GM23338 (cell line): ENCODE measurements around the gene SPON2. TPM values are rescaled to one million over a fixed set of nuclear protein-coding genes. Genes with fewer than 3 reads are reported as not detected.

Source experiments
- ATAC-seq: fragments of 200-7000 bp; cut with Tn5 transposase; 3 replicates; pipeline ENCODE4 v1.9.1; 2020
- DNase-seq: peaks from one replicate; pipeline ENCODE4 v3.0.0-alpha.2; 2015; ENCODE audit warnings: low spot score
- H2AFZ ChIP-seq: fragments of 200-600 bp; sonication (generic); 2 replicates; pipeline ENCODE4 v1.8.0; 2016; ENCODE audit warnings: antibody characterized with exemption, mild to moderate bottlenecking, moderate library complexity
- H3F3A ChIP-seq: fragments of 200-600 bp; sonication (generic); replicated peaks from 2 replicates; pipeline ENCODE4 v1.8.0; 2017; ENCODE audit warnings: antibody characterized with exemption, mixed run types, low read depth
- H3K27ac ChIP-seq: fragments of 200-600 bp; sonication (generic); 2 replicates; pipeline ENCODE4 v1.6.1; 2016; ENCODE audit warnings: low read depth
- H3K27me3 ChIP-seq: fragments of 200-600 bp; sonication (generic); 2 replicates; pipeline ENCODE4 v1.8.0; 2016; ENCODE audit warnings: mild to moderate bottlenecking, mixed run types, moderate library complexity; ENCODE audit not compliant: insufficient read depth
- H3K36me3 ChIP-seq: fragments of 200-600 bp; sonication (generic); 2 replicates; pipeline ENCODE4 v1.8.0; 2016; ENCODE audit warnings: mild to moderate bottlenecking; ENCODE audit not compliant: insufficient read depth
- H3K4me1 ChIP-seq: fragments of 200-600 bp; sonication (generic); 2 replicates; pipeline ENCODE4 v1.8.0; 2016; ENCODE audit warnings: mild to moderate bottlenecking, moderate library complexity; ENCODE audit not compliant: insufficient read depth
- H3K4me2 ChIP-seq: fragments of 200-600 bp; sonication (generic); 2 replicates; pipeline ENCODE4 v1.7.1; 2017; ENCODE audit warnings: mixed run types
- H3K4me3 ChIP-seq: fragments of 200-600 bp; sonication (generic); 2 replicates; pipeline ENCODE4 v1.6.1; 2016; ENCODE audit warnings: mixed run types
- H3K79me2 ChIP-seq: fragments of 200-600 bp; sonication (generic); replicated peaks from 2 replicates; pipeline ENCODE4 v1.8.0; 2017; ENCODE audit warnings: mild to moderate bottlenecking; ENCODE audit not compliant: insufficient read depth
- H3K9me2 ChIP-seq: fragments of 200-600 bp; sonication (generic); 2 replicates; pipeline ENCODE4 v1.8.0; 2017; ENCODE audit not compliant: insufficient read depth
- H4K20me1 ChIP-seq: fragments of 200-600 bp; sonication (generic); replicated peaks from 2 replicates; pipeline ENCODE4 v1.8.0; 2017; ENCODE audit warnings: mild to moderate bottlenecking; ENCODE audit not compliant: insufficient read depth
- H3K27ac Mint-ChIP-seq: 2 replicates; pipeline ENCODE4 v1.8.0; 2020; ENCODE audit warnings: inconsistent platforms, mild to moderate bottlenecking, moderate library complexity, mixed read lengths
- H3K27me3 Mint-ChIP-seq: 3 replicates; pipeline ENCODE4 v1.8.0; 2022; ENCODE audit warnings: low read depth, mild to moderate bottlenecking, moderate library complexity, mixed read lengths, inconsistent platforms; ENCODE audit not compliant: insufficient read depth, poor library complexity
- H3K36me3 Mint-ChIP-seq: 3 replicates; pipeline ENCODE4 v1.8.0; 2021; ENCODE audit warnings: low read depth, mild to moderate bottlenecking, inconsistent platforms, moderate library complexity, mixed read lengths
- H3K4me1 Mint-ChIP-seq: 3 replicates; pipeline ENCODE4 v1.8.0; 2020; ENCODE audit warnings: mild to moderate bottlenecking, inconsistent platforms, mixed read lengths
- H3K4me3 Mint-ChIP-seq: 3 replicates; pipeline ENCODE4 v1.8.0; 2021; ENCODE audit warnings: moderate library complexity, mild to moderate bottlenecking, inconsistent platforms, mixed read lengths
- H3K9me3 Mint-ChIP-seq: 3 replicates; pipeline ENCODE4 v1.8.0; 2020; ENCODE audit warnings: moderate library complexity, mild to moderate bottlenecking, inconsistent platforms, mixed read lengths
- CREB1 ChIP-seq: fragments of 250-450 bp; sonication (Bioruptor Pico); IDR thresholded peaks from 2 replicates; pipeline ENCODE4 v1.5.0; 2020; ENCODE audit warnings: low read depth, mild to moderate bottlenecking, moderate library complexity
- EZH2 ChIP-seq: fragments of 200-600 bp; sonication (generic); IDR thresholded peaks from one replicate; pipeline ENCODE4 v1.8.0; 2017; ENCODE audit warnings: antibody characterized with exemption, mild to moderate bottlenecking, low read depth; ENCODE audit not compliant: unreplicated experiment
- EZH2phosphoT487 ChIP-seq: fragments of 200-600 bp; sonication (generic); IDR thresholded peaks from one replicate; pipeline ENCODE4 v1.8.1; 2018; ENCODE audit warnings: antibody characterized with exemption; ENCODE audit not compliant: unreplicated experiment
- JUNB ChIP-seq: IDR thresholded peaks from one replicate; pipeline ENCODE4 v1.6.1; 2016; ENCODE audit warnings: antibody characterized with exemption; ENCODE audit not compliant: unreplicated experiment
- NANOG ChIP-seq: IDR thresholded peaks from 2 replicates; pipeline ENCODE4 v1.6.1; 2016; ENCODE audit warnings: antibody characterized with exemption, borderline replicate concordance
- POLR2AphosphoS5 ChIP-seq: IDR thresholded peaks from 2 replicates; pipeline ENCODE4 v1.6.1; 2016; ENCODE audit warnings: antibody characterized with exemption, low read depth
- ZNF331 ChIP-seq: fragments of 250-450 bp; sonication (Bioruptor Pico); IDR thresholded peaks from 2 replicates; pipeline ENCODE4 v1.5.0; 2020; ENCODE audit warnings: low read depth, mild to moderate bottlenecking, moderate library complexity
- polyA plus RNA-seq: library from polyadenylated mRNA; unstranded; fragments of >200 nt; fragmentation: Nextera tagmentation; extraction: Ambion mirVana; gene quantifications from 2 replicates; pipeline ENCODE4 v1.2.1, GENCODE V29; 2016
- total RNA-seq: library from RNA; depleted of rRNA; stranded (reverse); fragments of >200 nt; shearing (Covaris generic); gene quantifications from 2 replicates; pipeline ENCODE4 v1.2.3, GENCODE V29; 2014
- TF ChIP-seq, protein P1 (sequence below), 2 experiments: fragments of 200-600 bp in 1 of 2; sonication (generic) in 1 of 2; conservative IDR thresholded peaks; 2 replicates each; pipeline versions ENCODE4 v1.5.1 to v1.6.1; 2016 to 2017; ENCODE audit warnings: antibody characterized with exemption in 2 of 2, low read depth in 2 of 2, mild to moderate bottlenecking in 2 of 2, moderate library complexity in 1 of 2
- TF ChIP-seq, protein P2 (sequence below): fragments of 250-450 bp; sonication (Bioruptor Pico); IDR thresholded peaks from 2 replicates; pipeline ENCODE4 v1.5.0; 2020; ENCODE audit warnings: mild to moderate bottlenecking, moderate library complexity

The SPON2 gene
- total and polyA plus RNA-seq, 2 experiments from 2014 or later, result 2.1 to 2.4 TPM

GRCh38 chr4:1154523-1155182 lies 17.7 kb downstream of the SPON2 start:
- peaks cover 24% of the 10 kb centered on the region for H3K9me3 Mint-ChIP-seq
- no peaks in the 10 kb centered on the region for H3K27me3 ChIP-seq
- H3K36me3 ChIP-seq, result no peaks in the 10 kb centered on the region
- H3F3A ChIP-seq, result no peaks in the 10 kb centered on the region
- ATAC-seq (no peak), DNase-seq (no peak)
- H3K9me2 ChIP-seq, result 0 out of 2 replicates have a peak, but pooled peaks cover 3% of the 10 kb centered on the region
- no peaks in the 10 kb centered on the region for H3K4me1 ChIP-seq
- H3K27ac ChIP-seq, result no peak overlapping the region
- no peak overlapping the region for H3K27ac Mint-ChIP-seq
- no peak overlapping the region for H3K4me3 ChIP-seq
- H4K20me1 ChIP-seq, result no peaks in the 10 kb centered on the region; the same call in 1 of the 2 replicates
- peaks cover 7% of the 10 kb centered on the region for H3K36me3 Mint-ChIP-seq
- H3K27me3 Mint-ChIP-seq, result peaks cover 10% of the 10 kb centered on the region
- H2AFZ ChIP-seq, result no peak overlapping the region
- H3K4me1 Mint-ChIP-seq, result no peaks in the 10 kb centered on the region; the same call in 2 of the 3 replicates
- H3K79me2 ChIP-seq, result no peaks in the 10 kb centered on the region
- TF ChIP-seq EZH2 (no peak), EZH2phosphoT487 (no peak)
- TF ChIP-seq, protein P1, sequence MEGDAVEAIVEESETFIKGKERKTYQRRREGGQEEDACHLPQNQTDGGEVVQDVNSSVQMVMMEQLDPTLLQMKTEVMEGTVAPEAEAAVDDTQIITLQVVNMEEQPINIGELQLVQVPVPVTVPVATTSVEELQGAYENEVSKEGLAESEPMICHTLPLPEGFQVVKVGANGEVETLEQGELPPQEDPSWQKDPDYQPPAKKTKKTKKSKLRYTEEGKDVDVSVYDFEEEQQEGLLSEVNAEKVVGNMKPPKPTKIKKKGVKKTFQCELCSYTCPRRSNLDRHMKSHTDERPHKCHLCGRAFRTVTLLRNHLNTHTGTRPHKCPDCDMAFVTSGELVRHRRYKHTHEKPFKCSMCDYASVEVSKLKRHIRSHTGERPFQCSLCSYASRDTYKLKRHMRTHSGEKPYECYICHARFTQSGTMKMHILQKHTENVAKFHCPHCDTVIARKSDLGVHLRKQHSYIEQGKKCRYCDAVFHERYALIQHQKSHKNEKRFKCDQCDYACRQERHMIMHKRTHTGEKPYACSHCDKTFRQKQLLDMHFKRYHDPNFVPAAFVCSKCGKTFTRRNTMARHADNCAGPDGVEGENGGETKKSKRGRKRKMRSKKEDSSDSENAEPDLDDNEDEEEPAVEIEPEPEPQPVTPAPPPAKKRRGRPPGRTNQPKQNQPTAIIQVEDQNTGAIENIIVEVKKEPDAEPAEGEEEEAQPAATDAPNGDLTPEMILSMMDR (conservative IDR thresholded peaks at IDR 0.05; ENCODE audit: low read depth in 2 of 2), result no peak
- H3K4me2 ChIP-seq, result no peak overlapping the region
- H3K4me3 Mint-ChIP-seq, result no peak overlapping the region

DNA sequence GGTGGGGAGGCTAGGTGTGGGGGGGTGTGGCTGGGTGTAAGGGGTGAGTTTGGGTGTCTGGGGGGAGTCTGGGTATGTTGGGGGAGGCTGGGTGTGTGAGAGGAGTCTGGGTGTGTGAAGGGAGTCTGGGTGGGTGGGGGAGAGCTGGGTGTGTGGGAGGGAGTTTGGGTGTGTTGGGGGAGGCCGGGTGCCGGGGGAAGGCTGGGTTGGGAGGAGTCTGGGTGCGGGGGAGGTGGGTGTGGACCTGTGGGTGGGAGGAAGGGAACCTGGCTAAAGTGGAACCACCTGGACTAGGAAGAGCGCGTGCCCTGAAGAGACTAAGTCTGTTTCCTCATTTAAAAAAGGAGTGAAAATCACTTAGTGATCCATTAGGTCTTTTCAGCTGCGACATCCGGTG lies 18.3 kb downstream of the SPON2 start:
- Mint-ChIP-seq H3K36me3 (peaks cover 10% of the 10 kb centered on the region), H3K4me1 (no peaks in the 10 kb centered on the region; the same call in 2 of the 3 replicates), H3K27ac (no peak overlapping the region), H3K9me3 (peaks cover 28% of the 10 kb centered on the region), H3K27me3 (peaks cover 10% of the 10 kb centered on the region), H3K4me3 (no peak overlapping the region)
- Histone ChIP-seq H3K4me2 (no peak overlapping the region), H3K4me3 (no peak overlapping the region), H3K9me2 (0 out of 2 replicates have a peak, but pooled peaks cover 2% of the 10 kb centered on the region), H3K79me2 (no peaks in the 10 kb centered on the region), H3K36me3 (no peaks in the 10 kb centered on the region), H3K27ac (no peak overlapping the region), H3F3A (no peaks in the 10 kb centered on the region), H2AFZ (no peak overlapping the region), H3K27me3 (no peaks in the 10 kb centered on the region), H3K4me1 (no peaks in the 10 kb centered on the region), H4K20me1 (no peaks in the 10 kb centered on the region; the same call in 1 of the 2 replicates)
- no peak for DNase-seq
- ATAC-seq, result no peak
- TF ChIP-seq JUNB (no peak), ZNF331 (CRISPR knock-in tag) (no peak), POLR2AphosphoS5 (no peak), CREB1 (no peak), EZH2 (no peak), NANOG (no peak)
- TF ChIP-seq, protein P2, sequence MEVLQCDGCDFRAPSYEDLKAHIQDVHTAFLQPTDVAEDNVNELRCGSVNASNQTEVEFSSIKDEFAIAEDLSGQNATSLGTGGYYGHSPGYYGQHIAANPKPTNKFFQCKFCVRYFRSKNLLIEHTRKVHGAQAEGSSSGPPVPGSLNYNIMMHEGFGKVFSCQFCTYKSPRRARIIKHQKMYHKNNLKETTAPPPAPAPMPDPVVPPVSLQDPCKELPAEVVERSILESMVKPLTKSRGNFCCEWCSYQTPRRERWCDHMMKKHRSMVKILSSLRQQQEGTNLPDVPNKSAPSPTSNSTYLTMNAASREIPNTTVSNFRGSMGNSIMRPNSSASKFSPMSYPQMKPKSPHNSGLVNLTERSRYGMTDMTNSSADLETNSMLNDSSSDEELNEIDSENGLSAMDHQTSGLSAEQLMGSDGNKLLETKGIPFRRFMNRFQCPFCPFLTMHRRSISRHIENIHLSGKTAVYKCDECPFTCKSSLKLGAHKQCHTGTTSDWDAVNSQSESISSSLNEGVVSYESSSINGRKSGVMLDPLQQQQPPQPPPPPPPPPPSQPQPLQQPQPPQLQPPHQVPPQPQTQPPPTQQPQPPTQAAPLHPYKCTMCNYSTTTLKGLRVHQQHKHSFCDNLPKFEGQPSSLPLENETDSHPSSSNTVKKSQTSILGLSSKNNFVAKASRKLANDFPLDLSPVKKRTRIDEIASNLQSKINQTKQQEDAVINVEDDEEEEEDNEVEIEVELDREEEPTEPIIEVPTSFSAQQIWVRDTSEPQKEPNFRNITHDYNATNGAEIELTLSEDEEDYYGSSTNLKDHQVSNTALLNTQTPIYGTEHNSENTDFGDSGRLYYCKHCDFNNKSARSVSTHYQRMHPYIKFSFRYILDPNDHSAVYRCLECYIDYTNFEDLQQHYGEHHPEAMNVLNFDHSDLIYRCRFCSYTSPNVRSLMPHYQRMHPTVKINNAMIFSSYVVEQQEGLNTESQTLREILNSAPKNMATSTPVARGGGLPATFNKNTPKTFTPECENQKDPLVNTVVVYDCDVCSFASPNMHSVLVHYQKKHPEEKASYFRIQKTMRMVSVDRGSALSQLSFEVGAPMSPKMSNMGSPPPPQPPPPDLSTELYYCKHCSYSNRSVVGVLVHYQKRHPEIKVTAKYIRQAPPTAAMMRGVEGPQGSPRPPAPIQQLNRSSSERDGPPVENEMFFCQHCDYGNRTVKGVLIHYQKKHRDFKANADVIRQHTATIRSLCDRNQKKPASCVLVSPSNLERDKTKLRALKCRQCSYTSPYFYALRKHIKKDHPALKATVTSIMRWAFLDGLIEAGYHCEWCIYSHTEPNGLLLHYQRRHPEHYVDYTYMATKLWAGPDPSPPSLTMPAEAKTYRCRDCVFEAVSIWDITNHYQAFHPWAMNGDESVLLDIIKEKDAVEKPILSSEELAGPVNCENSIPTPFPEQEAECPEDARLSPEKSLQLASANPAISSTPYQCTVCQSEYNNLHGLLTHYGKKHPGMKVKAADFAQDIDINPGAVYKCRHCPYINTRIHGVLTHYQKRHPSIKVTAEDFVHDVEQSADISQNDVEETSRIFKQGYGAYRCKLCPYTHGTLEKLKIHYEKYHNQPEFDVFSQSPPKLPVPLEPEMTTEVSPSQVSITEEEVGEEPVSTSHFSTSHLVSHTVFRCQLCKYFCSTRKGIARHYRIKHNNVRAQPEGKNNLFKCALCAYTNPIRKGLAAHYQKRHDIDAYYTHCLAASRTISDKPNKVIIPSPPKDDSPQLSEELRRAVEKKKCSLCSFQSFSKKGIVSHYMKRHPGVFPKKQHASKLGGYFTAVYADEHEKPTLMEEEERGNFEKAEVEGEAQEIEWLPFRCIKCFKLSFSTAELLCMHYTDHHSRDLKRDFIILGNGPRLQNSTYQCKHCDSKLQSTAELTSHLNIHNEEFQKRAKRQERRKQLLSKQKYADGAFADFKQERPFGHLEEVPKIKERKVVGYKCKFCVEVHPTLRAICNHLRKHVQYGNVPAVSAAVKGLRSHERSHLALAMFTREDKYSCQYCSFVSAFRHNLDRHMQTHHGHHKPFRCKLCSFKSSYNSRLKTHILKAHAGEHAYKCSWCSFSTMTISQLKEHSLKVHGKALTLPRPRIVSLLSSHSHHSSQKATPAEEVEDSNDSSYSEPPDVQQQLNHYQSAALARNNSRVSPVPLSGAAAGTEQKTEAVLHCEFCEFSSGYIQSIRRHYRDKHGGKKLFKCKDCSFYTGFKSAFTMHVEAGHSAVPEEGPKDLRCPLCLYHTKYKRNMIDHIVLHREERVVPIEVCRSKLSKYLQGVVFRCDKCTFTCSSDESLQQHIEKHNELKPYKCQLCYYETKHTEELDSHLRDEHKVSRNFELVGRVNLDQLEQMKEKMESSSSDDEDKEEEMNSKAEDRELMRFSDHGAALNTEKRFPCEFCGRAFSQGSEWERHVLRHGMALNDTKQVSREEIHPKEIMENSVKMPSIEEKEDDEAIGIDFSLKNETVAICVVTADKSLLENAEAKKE (CRISPR knock-in tag), result no peak
- TF ChIP-seq, protein P1 (conservative IDR thresholded peaks at IDR 0.05; ENCODE audit: low read depth in 2 of 2), result no peak
